OCI-LY3 (cell line): ENCODE data around the gene GTF3C5.

Experiments used
- CTCF ChIP-seq: fragments of 200-600, 300-600 bp; sonication (generic); IDR thresholded peaks from 2 replicates; pipeline ENCODE4 v1.5.1; 2014; ENCODE audit warnings: antibody characterized with exemption, low read length, low read depth
- EZH2phosphoT487 ChIP-seq: fragments of 200-600 bp; shearing (Covaris generic); IDR thresholded peaks from 2 replicates; pipeline ENCODE4 v1.6.1; 2018; ENCODE audit warnings: antibody characterized with exemption, mixed run types, low read depth

DNA sequence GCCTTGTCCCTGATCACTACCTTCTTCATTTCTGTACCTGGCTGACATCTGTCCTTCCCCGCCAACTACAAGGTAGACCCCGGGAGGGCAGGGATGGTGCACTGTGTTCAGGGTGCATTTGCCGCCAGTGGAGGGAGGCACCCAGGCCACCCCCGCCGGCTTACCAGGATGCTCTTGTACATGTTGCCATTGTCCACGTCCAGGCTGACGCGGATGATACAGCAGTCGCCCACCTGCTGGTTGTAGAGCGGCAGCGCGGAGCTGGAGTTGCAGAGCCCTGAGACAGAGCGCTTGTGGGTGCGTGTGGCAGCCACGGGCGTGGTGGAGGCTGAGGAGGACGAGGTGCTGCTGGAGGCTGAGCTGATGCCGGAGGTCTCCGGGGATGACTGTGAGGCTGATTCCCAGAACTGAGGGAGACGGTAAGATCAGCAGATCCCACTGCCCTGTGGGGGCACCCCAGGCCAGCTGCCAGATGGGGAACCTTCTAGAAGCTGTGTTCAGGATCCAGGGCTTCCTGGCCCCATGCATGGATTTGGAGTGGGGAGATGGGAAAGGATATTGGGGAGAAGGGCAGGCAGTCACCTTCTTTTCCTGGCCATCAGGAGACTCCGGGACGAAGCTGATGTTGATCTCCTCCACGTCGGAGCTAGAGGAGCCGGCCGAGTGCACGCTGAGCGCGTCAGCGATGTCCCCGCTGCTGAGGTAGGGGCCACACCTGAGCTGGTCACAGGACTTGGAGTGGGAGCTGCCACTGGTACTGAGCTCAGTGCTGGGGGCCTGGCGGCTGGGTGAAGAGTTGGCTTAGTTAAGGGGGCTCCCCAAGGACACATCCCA, 70.8 kb downstream of the GTF3C5 start:
- TF ChIP-seq CTCF (no peak), EZH2phosphoT487 (no peak)
